Parathyroid adenoma (tissue), 2 donors: Measurements from ENCODE around the gene MAGI2.

Source experiments
- H2AFZ ChIP-seq: fragments of 300-600 bp; sonication (generic); one replicate; pipeline ENCODE4 v1.7.0; 2017; ENCODE audit warnings: antibody characterized with exemption, mild to moderate bottlenecking
- H3K27ac ChIP-seq: fragments of 300-600 bp; sonication (generic); one replicate; pipeline ENCODE4 v1.7.0; 2017
- H3K27me3 ChIP-seq: fragments of 300-600 bp; sonication (generic); one replicate; pipeline ENCODE4 v1.7.0; 2017; ENCODE audit warnings: low read length; ENCODE audit not compliant: control insufficient read depth, insufficient read depth
- H3K36me3 ChIP-seq: fragments of 300-600 bp; sonication (generic); one replicate; pipeline ENCODE4 v1.7.0; 2017; ENCODE audit warnings: low read length; ENCODE audit not compliant: control insufficient read depth, insufficient read depth
- H3K4me1 ChIP-seq: fragments of 300-600 bp; sonication (generic); one replicate; pipeline ENCODE4 v1.7.0; 2017; ENCODE audit warnings: control low read depth
- H3K4me2 ChIP-seq: fragments of 300-600 bp; sonication (generic); one replicate; pipeline ENCODE4 v1.7.0; 2017; ENCODE audit warnings: low read length
- H3K4me3 ChIP-seq: fragments of 300-600 bp; sonication (generic); one replicate; pipeline ENCODE4 v1.7.0; 2017; ENCODE audit warnings: low read depth, low read length
- H3K79me2 ChIP-seq: fragments of 300-600 bp; sonication (generic); one replicate; pipeline ENCODE4 v1.7.0; 2017; ENCODE audit warnings: control low read depth
- H3K9ac ChIP-seq: fragments of 300-600 bp; sonication (generic); one replicate; pipeline ENCODE4 v1.7.0; 2017; ENCODE audit warnings: mild to moderate bottlenecking
- H3K9me3 ChIP-seq: fragments of 300-600 bp; sonication (generic); one replicate; pipeline ENCODE4 v1.7.0; 2017; ENCODE audit warnings: low read length; ENCODE audit not compliant: control insufficient read depth
- CTCF ChIP-seq: fragments of 300-600 bp; sonication (generic); IDR thresholded peaks from one replicate; pipeline ENCODE4 v1.7.0; 2017; ENCODE audit warnings: antibody characterized with exemption, mild to moderate bottlenecking
- donor health status: primary hyperparathyroidism.

MAGI2 gene

GRCh38 chr7:78195281-78195680, 1258.2 kb downstream of the MAGI2 start:
- Histone ChIP-seq H3K27me3 (no peaks in the 10 kb centered on the region), H3K4me3 (no peak overlapping the region), H3K9ac (no peak overlapping the region), H2AFZ (no peak overlapping the region), H3K27ac (no peak overlapping the region), H3K4me2 (no peak overlapping the region), H3K36me3 (no peaks in the 10 kb centered on the region), H3K79me2 (no peaks in the 10 kb centered on the region), H3K9me3 (no peaks in the 10 kb centered on the region), H3K4me1 (no peaks in the 10 kb centered on the region)
- no peak for TF ChIP-seq CTCF

- no peaks in the 10 kb centered on the region for H3K79me2 ChIP-seq
- no peak overlapping the region for H2AFZ ChIP-seq
- no peak overlapping the region for H3K27ac ChIP-seq
- H3K9ac ChIP-seq = no peak overlapping the region
- H3K4me3 ChIP-seq = no peak overlapping the region
- H3K36me3 ChIP-seq = no peaks in the 10 kb centered on the region
- no peak overlapping the region for H3K4me2 ChIP-seq
- no peaks in the 10 kb centered on the region for H3K9me3 ChIP-seq
- no peaks in the 10 kb centered on the region for H3K27me3 ChIP-seq
- no peaks in the 10 kb centered on the region for H3K4me1 ChIP-seq
- no peak for TF ChIP-seq CTCF
Observed at GRCh38 chr7:78194611-78195010, 1258.9 kb downstream of the MAGI2 start.

DNA sequence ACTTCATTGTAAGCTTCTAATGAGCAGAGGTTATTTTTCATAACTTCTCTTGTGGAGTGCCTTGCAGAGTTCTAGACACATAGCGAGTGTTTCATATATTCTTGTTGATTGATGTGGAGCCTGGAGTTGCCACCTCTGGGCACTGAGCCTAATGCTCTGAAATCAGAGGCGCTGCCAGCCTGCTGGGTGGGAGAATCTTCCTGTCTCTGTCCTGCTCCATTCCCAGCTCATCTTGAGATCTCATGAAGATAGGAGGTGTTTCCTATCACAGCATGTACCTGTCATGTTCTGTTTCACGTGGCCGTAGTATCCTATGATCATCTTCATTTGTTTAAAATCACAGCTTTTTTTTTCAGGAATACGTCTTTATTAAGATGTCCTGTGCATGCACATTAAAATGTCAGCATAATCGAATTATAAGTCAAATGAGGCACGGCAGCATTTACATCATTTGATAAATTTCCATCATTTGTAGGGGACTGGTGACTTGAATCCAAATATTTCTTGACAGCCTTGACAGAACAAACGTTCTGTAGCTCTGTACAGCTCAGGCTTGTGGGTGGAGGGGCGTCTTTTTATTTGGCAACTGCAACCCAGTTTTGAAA, 1261.9 kb downstream of the MAGI2 start:
- no peak overlapping the region for H3K4me3 ChIP-seq
- H3K79me2 ChIP-seq = no peaks in the 10 kb centered on the region
- TF ChIP-seq CTCF = no peak
- H3K27me3 ChIP-seq = no peaks in the 10 kb centered on the region
- H3K4me2 ChIP-seq = no peak overlapping the region
- H2AFZ ChIP-seq = no peak overlapping the region
- H3K36me3 ChIP-seq = no peaks in the 10 kb centered on the region
- H3K27ac ChIP-seq = no peak overlapping the region
- H3K4me1 ChIP-seq = no peaks in the 10 kb centered on the region
- H3K9me3 ChIP-seq = no peaks in the 10 kb centered on the region
- no peak overlapping the region for H3K9ac ChIP-seq

DNA sequence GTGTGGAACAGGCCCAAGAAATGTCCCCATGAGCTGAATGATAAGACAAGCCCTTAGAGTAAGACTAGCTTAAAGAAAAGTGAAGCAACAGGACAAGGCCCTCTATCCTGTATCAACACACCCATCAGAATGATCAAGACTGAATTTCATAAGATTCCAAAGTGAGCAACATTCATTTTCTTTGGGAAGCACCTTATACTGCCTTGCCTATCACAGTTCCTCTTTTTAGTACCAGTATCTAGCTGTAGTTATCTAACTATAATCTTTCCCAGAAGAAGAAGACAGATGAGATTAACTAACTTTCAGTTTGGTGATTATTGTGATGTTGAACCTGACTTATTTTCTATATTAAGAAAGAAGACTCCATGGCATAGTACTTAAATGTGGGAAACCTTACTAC, 1263.7 kb downstream of the MAGI2 start:
- Histone ChIP-seq H3K9me3 (no peaks in the 10 kb centered on the region), H3K9ac (no peak overlapping the region), H3K27me3 (no peaks in the 10 kb centered on the region), H3K36me3 (no peaks in the 10 kb centered on the region), H3K79me2 (no peaks in the 10 kb centered on the region), H3K27ac (no peak overlapping the region), H3K4me2 (no peak overlapping the region), H2AFZ (no peak overlapping the region), H3K4me1 (no peaks in the 10 kb centered on the region), H3K4me3 (no peak overlapping the region)
- TF ChIP-seq CTCF = no peak

DNA sequence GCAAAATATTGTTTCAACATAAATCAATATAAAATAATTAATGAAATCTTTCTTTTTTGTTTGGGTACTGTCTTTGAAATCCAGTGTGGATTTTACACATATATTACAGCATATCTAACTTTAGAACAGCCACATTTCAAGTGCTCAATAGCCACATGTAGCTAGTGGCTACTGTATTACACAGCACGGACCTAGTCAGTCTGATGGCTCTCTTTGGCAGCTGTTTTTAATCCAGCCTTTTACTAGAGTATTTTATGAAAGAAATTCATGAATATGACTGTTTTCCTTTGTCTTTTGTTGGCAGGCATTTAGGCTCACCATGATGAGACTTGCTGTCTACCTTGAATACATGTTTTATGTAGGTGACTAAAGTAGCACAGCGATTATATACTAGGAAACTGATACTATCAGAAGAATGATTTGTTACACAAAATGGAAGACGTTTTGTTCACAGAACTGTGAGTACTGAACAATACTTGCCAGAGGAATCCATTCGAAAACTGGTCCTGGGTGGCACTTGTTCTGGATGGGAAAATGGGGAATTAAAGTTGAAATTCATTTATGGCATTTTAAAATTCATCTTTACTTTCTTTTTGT, 1268.2 kb downstream of the MAGI2 start:
- Histone ChIP-seq H3K4me2 (no peak overlapping the region), H3K9me3 (no peaks in the 10 kb centered on the region), H3K4me1 (no peaks in the 10 kb centered on the region), H3K4me3 (no peak overlapping the region), H3K9ac (no peak overlapping the region), H2AFZ (no peak overlapping the region), H3K79me2 (no peaks in the 10 kb centered on the region), H3K27ac (no peak overlapping the region), H3K36me3 (no peaks in the 10 kb centered on the region), H3K27me3 (no peaks in the 10 kb centered on the region)
- TF ChIP-seq CTCF = no peak
